B cell (primary cell): ENCODE measurements around the gene OR51M1. TPM values are rescaled to one million over a fixed set of nuclear protein-coding genes. Genes with fewer than 3 reads are reported as not detected.

ENCODE experiments used
- ATAC-seq: fragments of 200-7000 bp; cut with Tn5 transposase; one replicate; pipeline ENCODE4 v1.10.0; 2021; ENCODE audit warnings: low read depth, mild to moderate bottlenecking, moderate number of reproducible peaks, moderate library complexity
- CTCF ChIA-PET: fragments of 350-600 bp; sonication (Branson Sonifier 250); formaldehyde crosslinking; loops from one replicate; lab custom pipeline; 2021; ENCODE audit warnings: antibody characterized with exemption, inconsistent platforms; lab: Charles Lee
- POLR2A ChIA-PET: fragments of 350-600 bp; sonication (Branson Sonifier 250); formaldehyde crosslinking; loops from one replicate; lab custom pipeline; 2021; ENCODE audit warnings: antibody characterized with exemption; lab: Charles Lee
- DNase-seq: peaks from one replicate; pipeline ENCODE4 v3.0.0; 2013
- H2AFZ ChIP-seq: 2 replicates; pipeline ENCODE4 v1.6.1; 2012; ENCODE audit warnings: mild to moderate bottlenecking, low read depth, low read length; ENCODE audit not compliant: insufficient read depth, poor library complexity, severe bottlenecking
- H3K27ac ChIP-seq, 2 donors: 1 replicate in 1 of 2; 2 replicates in 1 of 2; pipeline ENCODE4 v1.5.1; 2012 to 2013; ENCODE audit warnings: low read length in 2 of 2, mild to moderate bottlenecking in 2 of 2, moderate library complexity in 1 of 2
- H3K27me3 ChIP-seq, 4 experiments: fragments of 200-600 bp in 1 of 4; sonication (generic) in 1 of 4; replicated peaks in 1 of 4; 1 replicate in 2 of 4; 2 replicates in 2 of 4; pipeline versions ENCODE4 v1.6.1 to v1.7.0; 2013 to 2016; ENCODE audit warnings: low read length in 3 of 4, mild to moderate bottlenecking in 2 of 4, mixed read lengths in 1 of 4, moderate library complexity in 1 of 4; ENCODE audit not compliant: insufficient read depth in 4 of 4, control insufficient read depth in 3 of 4; ENCODE audit errors: control extremely low read depth in 1 of 4
- H3K36me3 ChIP-seq, 2 experiments: replicated peaks in 1 of 2; 1 replicate in 1 of 2; 2 replicates in 1 of 2; pipeline versions ENCODE4 v1.6.1 to v1.7.1; 2013; ENCODE audit warnings: low read length in 1 of 2; ENCODE audit not compliant: insufficient read depth in 2 of 2, control insufficient read depth in 1 of 2; ENCODE audit errors: control extremely low read depth in 1 of 2, extremely low read depth in 1 of 2
- H3K4me1 ChIP-seq, 2 donors: fragments of 200-600 bp in 1 of 2; sonication (generic) in 1 of 2; 1 replicate in 1 of 2; 2 replicates in 1 of 2; pipeline versions ENCODE4 v1.5.1 to v1.6.1; 2013 to 2017; ENCODE audit warnings: low read length in 2 of 2; ENCODE audit not compliant: control insufficient read depth in 2 of 2, insufficient read depth in 2 of 2
- H3K4me2 ChIP-seq: replicated peaks from 2 replicates; pipeline ENCODE3; 2012; ENCODE audit warnings: mild to moderate bottlenecking, low read depth, low read length; ENCODE audit not compliant: poor library complexity, severe bottlenecking
- H3K4me3 ChIP-seq, 5 experiments: fragments of 200-600 bp in 1 of 5; sonication (generic) in 1 of 5; 1 replicate in 3 of 5; 2 replicates in 2 of 5; pipeline versions ENCODE4 v1.5.1 to v1.7.0; 2011 to 2016; ENCODE audit warnings: low read length in 4 of 5, mild to moderate bottlenecking in 4 of 5, low read depth in 2 of 5, control low read depth in 1 of 5, moderate library complexity in 1 of 5; ENCODE audit not compliant: insufficient read depth in 1 of 5; ENCODE audit errors: control extremely low read depth in 1 of 5, extremely low read depth in 1 of 5
- H3K79me2 ChIP-seq: fragments of 200-600 bp; sonication (generic); one replicate; pipeline ENCODE4 v1.6.0; 2016; ENCODE audit warnings: low read length; ENCODE audit not compliant: control insufficient read depth, insufficient read depth
- H3K9ac ChIP-seq: fragments of 200-600 bp; sonication (generic); 2 replicates; pipeline ENCODE4 v1.6.1; 2017; ENCODE audit warnings: mild to moderate bottlenecking, low read length, moderate library complexity
- H3K9me3 ChIP-seq, 3 donors: one replicate each; pipeline versions ENCODE4 v1.6.1 to v1.7.1; 2013; ENCODE audit warnings: low read length in 2 of 3; ENCODE audit not compliant: control insufficient read depth in 2 of 3, insufficient read depth in 1 of 3; ENCODE audit errors: control extremely low read depth in 1 of 3
- H4K20me1 ChIP-seq: 2 replicates; pipeline ENCODE4 v1.6.0; 2012; ENCODE audit warnings: mild to moderate bottlenecking, low read length; ENCODE audit not compliant: insufficient read depth, control insufficient read depth, poor library complexity, severe bottlenecking
- H3K27ac Mint-ChIP-seq: one replicate; pipeline ENCODE4 v1.8.0; 2021; ENCODE audit warnings: mixed read lengths
- H3K27me3 Mint-ChIP-seq: one replicate; pipeline ENCODE4 v1.8.0; 2021; ENCODE audit warnings: mixed read lengths
- H3K4me1 Mint-ChIP-seq: one replicate; pipeline ENCODE4 v1.8.0; 2021; ENCODE audit warnings: mixed read lengths
- H3K4me3 Mint-ChIP-seq: one replicate; pipeline ENCODE4 v1.8.0; 2021; ENCODE audit warnings: mixed read lengths
- H3K9me3 Mint-ChIP-seq: one replicate; pipeline ENCODE4 v1.8.0; 2022; ENCODE audit warnings: mixed read lengths; ENCODE audit not compliant: insufficient read depth
- EZH2 ChIP-seq: IDR thresholded peaks from 2 replicates; pipeline ENCODE4 v1.6.1; 2012; ENCODE audit warnings: borderline replicate concordance, low read depth, mild to moderate bottlenecking, moderate library complexity, low read length; ENCODE audit not compliant: insufficient read depth, poor library complexity, severe bottlenecking
- WGBS: methylation state at CpG from one replicate; pipeline ENCODE4 v1.1.5; 2013; ENCODE audit warnings: missing lambda C conversion rate; ENCODE audit not compliant: insufficient coverage; 5-methylcytosine and 5-hydroxymethylcytosine counted together
- intact Hi-C: fragments of 100-400 bp; cut with micrococcal nuclease; formaldehyde crosslinking; loops from one replicate; pipeline ENCODE4 v1.10.0; 2022
- polyA minus RNA-seq: library from RNA; depleted of rRNA, polyadenylated mRNA; stranded (reverse); fragments of >200 nt; gene quantifications from 2 replicates; pipeline ENCODE4 v1.2.3, GENCODE V29; 2012
- polyA plus RNA-seq: library from polyadenylated mRNA; depleted of rRNA; stranded (reverse); fragments of >200 nt; gene quantifications from 2 replicates; pipeline ENCODE4 v1.2.3, GENCODE V29; 2012
- total RNA-seq, 2 donors: library from RNA; stranded (reverse); fragments of 120-200 nt in 1 of 2; gene quantifications; 1 replicate in 1 of 2; 2 replicates in 1 of 2; pipeline versions ENCODE4 v1.2.3 to v1.2.4, GENCODE V29; 2013 to 2022
- TF ChIP-seq, protein P1 (sequence below): fragments of 200-600 bp; IDR thresholded peaks from one replicate; pipeline ENCODE4 v1.8.0; 2022; ENCODE audit warnings: antibody characterized with exemption, mild to moderate bottlenecking

The OR51M1 gene, protein sequence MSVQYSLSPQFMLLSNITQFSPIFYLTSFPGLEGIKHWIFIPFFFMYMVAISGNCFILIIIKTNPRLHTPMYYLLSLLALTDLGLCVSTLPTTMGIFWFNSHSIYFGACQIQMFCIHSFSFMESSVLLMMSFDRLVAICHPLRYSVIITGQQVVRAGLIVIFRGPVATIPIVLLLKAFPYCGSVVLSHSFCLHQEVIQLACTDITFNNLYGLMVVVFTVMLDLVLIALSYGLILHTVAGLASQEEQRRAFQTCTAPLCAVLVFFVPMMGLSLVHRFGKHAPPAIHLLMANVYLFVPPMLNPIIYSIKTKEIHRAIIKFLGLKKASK
- not detected in 2 replicates for total RNA-seq
- not detected for total RNA-seq (2013)
- not detected in 2 replicates for polyA plus RNA-seq
- 0.21 TPM in 1 of 2 replicates, not detected in the other for polyA minus RNA-seq

DNA sequence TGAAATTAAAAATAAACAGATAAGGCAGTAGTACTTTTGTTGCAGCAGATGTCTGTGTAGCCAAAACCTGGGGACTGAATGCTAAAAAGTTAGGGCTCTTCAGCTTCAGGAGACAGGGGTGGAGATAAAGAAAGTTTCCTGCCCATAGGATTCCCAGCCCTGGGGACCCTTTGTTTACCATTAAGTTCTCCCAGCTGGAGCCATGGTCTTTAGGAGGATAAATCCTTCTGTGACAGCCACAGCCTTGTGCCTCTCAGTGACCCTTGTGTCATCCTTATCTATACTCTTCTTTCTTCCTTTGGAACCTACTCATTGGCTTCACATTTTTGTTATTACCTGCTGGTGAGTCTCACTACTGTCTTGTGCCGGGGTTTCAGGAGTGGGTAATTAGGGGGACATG is at the start of gene OR51M1:
Gene OR51M1 (plus strand): TSS at position 237 of the 400 bp plus-strand sequence. CDS start 5,587 bp downstream, outside the sequence.
- Mint-ChIP-seq H3K4me1 (no peaks in the 10 kb centered on the region), H3K27me3 (peaks cover 9% of the 10 kb centered on the region), H3K9me3 (no peaks in the 10 kb centered on the region), H3K27ac (no peak within 1 kb of the TSS), H3K4me3 (no peak within 1 kb of the TSS)
- no peaks in the 10 kb centered on the region for H4K20me1 ChIP-seq
- POLR2A ChIA-PET: no interaction called here
- H3K36me3 ChIP-seq: no peaks in the 10 kb centered on the region
- H3K79me2 ChIP-seq: no peaks in the 10 kb centered on the region
- no peak within 1 kb of the TSS for H3K4me3 ChIP-seq
- CTCF ChIA-PET: interaction anchor here (1.1 kb wide), 1 partner anchor 8 kb away, joined by 3 read pairs; no protein-coding TSS in a partner anchor
- ATAC-seq: no peak
- no peak for DNase-seq
- TF ChIP-seq, protein P1, sequence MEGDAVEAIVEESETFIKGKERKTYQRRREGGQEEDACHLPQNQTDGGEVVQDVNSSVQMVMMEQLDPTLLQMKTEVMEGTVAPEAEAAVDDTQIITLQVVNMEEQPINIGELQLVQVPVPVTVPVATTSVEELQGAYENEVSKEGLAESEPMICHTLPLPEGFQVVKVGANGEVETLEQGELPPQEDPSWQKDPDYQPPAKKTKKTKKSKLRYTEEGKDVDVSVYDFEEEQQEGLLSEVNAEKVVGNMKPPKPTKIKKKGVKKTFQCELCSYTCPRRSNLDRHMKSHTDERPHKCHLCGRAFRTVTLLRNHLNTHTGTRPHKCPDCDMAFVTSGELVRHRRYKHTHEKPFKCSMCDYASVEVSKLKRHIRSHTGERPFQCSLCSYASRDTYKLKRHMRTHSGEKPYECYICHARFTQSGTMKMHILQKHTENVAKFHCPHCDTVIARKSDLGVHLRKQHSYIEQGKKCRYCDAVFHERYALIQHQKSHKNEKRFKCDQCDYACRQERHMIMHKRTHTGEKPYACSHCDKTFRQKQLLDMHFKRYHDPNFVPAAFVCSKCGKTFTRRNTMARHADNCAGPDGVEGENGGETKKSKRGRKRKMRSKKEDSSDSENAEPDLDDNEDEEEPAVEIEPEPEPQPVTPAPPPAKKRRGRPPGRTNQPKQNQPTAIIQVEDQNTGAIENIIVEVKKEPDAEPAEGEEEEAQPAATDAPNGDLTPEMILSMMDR: no peak
- TF ChIP-seq EZH2: no peak
- H3K27me3 ChIP-seq: peaks cover 0 to 2% (median 0%) of the 10 kb centered on the region in 4 experiments
- H3K4me2 ChIP-seq: no peak within 1 kb of the TSS
- no peaks in the 10 kb centered on the region for H3K9me3 ChIP-seq
- no peak within 1 kb of the TSS for H2AFZ ChIP-seq
- 100% methylated on average over 1 of the region's 1 CpG for WGBS
- no peak within 1 kb of the TSS for H3K9ac ChIP-seq
- no peaks in the 10 kb centered on the region for H3K4me1 ChIP-seq
- intact Hi-C loops: loop anchor here (5.0 kb wide), 1 partner anchor 261 kb away; no protein-coding TSS in a partner anchor
- H3K27ac ChIP-seq: no peak within 1 kb of the TSS

DNA sequence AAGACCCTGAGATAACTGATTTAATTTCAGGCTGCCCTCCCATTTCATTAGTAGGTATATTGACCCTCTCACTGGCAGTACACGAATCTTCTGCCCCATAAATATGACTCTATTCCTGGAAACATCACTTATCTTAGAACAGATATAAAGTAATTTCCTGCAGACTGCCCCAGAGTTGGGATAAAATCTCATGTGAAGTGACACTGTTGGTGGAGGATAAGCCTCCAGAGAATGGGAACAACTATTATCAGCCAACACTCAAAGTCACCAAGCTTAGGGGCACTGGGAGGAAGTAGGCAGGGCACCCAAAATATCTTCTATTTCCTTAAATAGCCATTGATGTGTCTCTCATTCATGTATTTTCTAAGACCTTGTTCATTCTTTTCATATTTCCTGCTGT is 48.4 kb upstream of the OR51M1 start:
- H3K27ac Mint-ChIP-seq: no peak overlapping the region
- H3K9me3 Mint-ChIP-seq: no peaks in the 10 kb centered on the region
- intact Hi-C loops: no loop called here
- H4K20me1 ChIP-seq: no peaks in the 10 kb centered on the region
- no peaks in the 10 kb centered on the region for H3K36me3 ChIP-seq
- H3K4me1 Mint-ChIP-seq: no peaks in the 10 kb centered on the region
- no peak overlapping the region for H3K27ac ChIP-seq
- DNase-seq (no peak), ATAC-seq (no peak)
- TF ChIP-seq EZH2: no peak
- TF ChIP-seq, protein P1: no peak
- CTCF ChIA-PET: no interaction called here
- H3K4me1 ChIP-seq: no peaks in the 10 kb centered on the region
- H3K4me3 Mint-ChIP-seq: no peak overlapping the region
- H2AFZ ChIP-seq: no peak overlapping the region
- POLR2A ChIA-PET: no interaction called here
- no peak overlapping the region for H3K9ac ChIP-seq
- H3K9me3 ChIP-seq: no peaks in the 10 kb centered on the region
- H3K4me2 ChIP-seq: no peak overlapping the region
- H3K79me2 ChIP-seq: no peaks in the 10 kb centered on the region
- H3K4me3 ChIP-seq: no peak overlapping the region
- no CpG with 5 or more reads among the region's 1 CpG for WGBS
- no peaks in the 10 kb centered on the region for H3K27me3 ChIP-seq
- peaks cover 13% of the 10 kb centered on the region for H3K27me3 Mint-ChIP-seq
